HepG2 (cell line): ENCODE measurements around the gene ZFYVE28. TPM values are rescaled to one million over a fixed set of nuclear protein-coding genes. Genes with fewer than 3 reads are reported as not detected.
A peak's percentile ranks its signal among the peaks of the same experiment; 100 is the strongest.

Experiments used
- CEBPG ChIP-seq: IDR thresholded peaks from 2 replicates; pipeline ENCODE4 v1.6.1; 2016
- CENPT ChIP-seq: sonication (generic); formaldehyde crosslinking; IDR thresholded peaks from 2 replicates; pipeline ENCODE4 v1.8.0; 2022; ENCODE audit warnings: low read depth, mild to moderate bottlenecking, moderate library complexity, missing genetic modification reagents
- GATAD1 ChIP-seq: IDR thresholded peaks from 2 replicates; pipeline ENCODE4 v1.6.1; 2016; ENCODE audit warnings: missing genetic modification reagents, missing compliant biosample characterization
- HNRNPUL1 ChIP-seq: fragments of 200-400 bp; formaldehyde crosslinking; IDR thresholded peaks from 2 replicates; pipeline ENCODE4 v1.6.1; 2017; ENCODE audit warnings: low read depth, mild to moderate bottlenecking, low read length, moderate library complexity
- PAX8 ChIP-seq: sonication (generic); formaldehyde crosslinking; IDR thresholded peaks from 2 replicates; pipeline ENCODE4 v1.8.0; 2022; ENCODE audit warnings: mild to moderate bottlenecking, missing genetic modification reagents, borderline replicate concordance
- POGZ ChIP-seq: sonication (generic); formaldehyde crosslinking; IDR thresholded peaks from 2 replicates; pipeline ENCODE4 v1.4.0; 2020; ENCODE audit warnings: mild to moderate bottlenecking, missing genetic modification reagents
- RBAK ChIP-seq: sonication (generic); formaldehyde crosslinking; IDR thresholded peaks from 2 replicates; pipeline ENCODE4 v1.5.1; 2020; ENCODE audit warnings: mild to moderate bottlenecking, missing genetic modification reagents
- SIN3B ChIP-seq: fragments of 150-350 bp; IDR thresholded peaks from 2 replicates; pipeline ENCODE4 v1.6.1; 2014; ENCODE audit warnings: low read length
- SPEN ChIP-seq: sonication (generic); formaldehyde crosslinking; IDR thresholded peaks from 2 replicates; pipeline ENCODE4 v1.5.1; 2020; ENCODE audit warnings: low read depth, mild to moderate bottlenecking, missing genetic modification reagents
- ZFYVE20 ChIP-seq: sonication (generic); formaldehyde crosslinking; IDR thresholded peaks from 2 replicates; pipeline ENCODE4 v1.8.0; 2023; ENCODE audit warnings: low read depth, mild to moderate bottlenecking, moderate library complexity, missing genetic modification reagents, borderline replicate concordance
- ZNF816 ChIP-seq: sonication (generic); formaldehyde crosslinking; IDR thresholded peaks from 2 replicates; pipeline ENCODE4 v1.8.0; 2022; ENCODE audit warnings: missing genetic modification reagents, mild to moderate bottlenecking, borderline replicate concordance
- ZSCAN29 ChIP-seq: sonication (generic); formaldehyde crosslinking; conservative IDR thresholded peaks from 2 replicates; pipeline ENCODE4 v1.4.0; 2020; ENCODE audit warnings: mild to moderate bottlenecking, missing genetic modification reagents
- polyA plus RNA-seq, 8 experiments: library from polyadenylated mRNA; depleted of rRNA in 3 of 8; stranded (reverse) in 7 of 8; unstranded in 1 of 8; fragments of >200 nt; fragmentation: Illumina TruSeq in 4 of 8; extraction: Trizol in 4 of 8; gene quantifications; 2 replicates each; pipeline versions ENCODE4 v1.2.1 to v1.2.3, GENCODE V29; 2011 to 2016; ENCODE audit warnings: low read depth in 4 of 8, missing spikeins in 1 of 8, mixed read lengths in 1 of 8; ENCODE audit not compliant: insufficient read depth in 1 of 8
- total RNA-seq, 5 experiments: library from RNA; depleted of rRNA; stranded (reverse); fragments of >200 nt; fragmentation: Illumina TruSeq; extraction: Trizol; gene quantifications; 2 replicates each; pipeline ENCODE4 v1.2.3, GENCODE V29; 2016; ENCODE audit warnings: low read depth in 1 of 5
- TF ChIP-seq, protein P1 (sequence below): sonication (generic); formaldehyde crosslinking; IDR thresholded peaks from 2 replicates; pipeline ENCODE4 v1.4.0; 2020; ENCODE audit warnings: missing genetic modification reagents
- TF ChIP-seq, protein P2 (sequence below): sonication (generic); formaldehyde crosslinking; IDR thresholded peaks from 2 replicates; pipeline ENCODE4 v1.4.0; 2020; ENCODE audit warnings: missing genetic modification reagents
- TF ChIP-seq, protein P3 (sequence below): sonication (generic); formaldehyde crosslinking; IDR thresholded peaks from 2 replicates; pipeline ENCODE4 v1.4.0; 2020; ENCODE audit warnings: missing genetic modification reagents
- TF ChIP-seq, protein P4 (sequence below): IDR thresholded peaks from 2 replicates; pipeline ENCODE4 v1.6.1; 2016; ENCODE audit warnings: mild to moderate bottlenecking, missing biosample characterization, missing genetic modification reagents

The ZFYVE28 gene
- total and polyA plus RNA-seq, 2 of the 13 experiments (the other 11 are each of a cell fraction or from before 2014, with no cell fraction given): 0.12 to 0.22 TPM

DNA sequence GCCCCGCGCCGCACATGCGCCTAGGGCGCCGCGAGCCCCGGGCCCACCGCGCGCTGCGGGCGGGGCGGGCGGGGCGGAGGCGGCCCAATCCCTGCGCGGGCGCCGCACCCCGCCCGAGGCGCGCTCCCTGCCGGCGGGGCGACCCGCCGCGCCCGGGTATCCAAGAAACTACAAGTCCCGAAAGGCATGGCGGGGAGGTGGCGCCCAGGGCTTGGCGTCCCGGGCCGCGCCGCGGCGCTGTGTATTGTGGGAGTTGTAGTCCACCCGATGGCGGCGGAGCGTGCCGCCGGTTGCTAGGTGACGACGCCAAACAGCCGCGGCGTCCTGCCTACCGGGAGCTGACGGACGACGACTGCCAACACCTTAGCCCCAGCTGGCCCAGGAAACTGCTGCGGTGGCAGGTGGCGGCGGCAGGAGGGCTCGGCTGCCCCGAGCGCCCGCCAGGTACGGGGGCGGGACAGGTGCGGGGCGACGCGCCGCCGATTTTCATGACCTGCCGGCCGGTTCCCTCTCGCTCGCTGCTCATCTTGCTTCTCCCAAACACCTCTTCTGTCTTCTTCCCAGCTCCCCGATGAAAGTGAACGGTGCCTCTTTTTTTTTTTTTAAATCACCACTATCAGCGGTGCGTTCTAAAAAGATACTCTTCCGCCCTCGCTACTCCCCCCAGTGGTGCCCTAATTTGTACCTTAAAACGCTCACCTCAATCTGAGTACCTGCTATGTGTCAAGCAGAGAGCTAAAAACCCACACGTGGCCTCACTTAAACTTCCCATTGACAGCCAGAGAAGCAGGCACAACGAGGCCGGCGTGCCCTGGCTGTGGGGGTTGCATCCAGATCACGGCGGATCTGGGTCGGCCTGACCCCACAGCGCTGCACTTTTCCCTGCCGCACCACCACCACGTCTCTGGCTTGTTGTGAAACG, 466 bp upstream of the ZFYVE28 start, which contains the start of gene CFAP99 (continued):
- TF ChIP-seq ZFYVE20 (CRISPR knock-in tag) (no peak), PAX8 (no peak), RBAK (no peak), ZNF816 (CRISPR knock-in tag) (no peak), SIN3B (0 out of 2 replicates have a peak, but pooled peaks have one; percentile 32), HNRNPUL1 (no peak), SPEN (CRISPR knock-in tag) (peak; percentile 30; the same call in 1 of the 2 replicates), CEBPG (CRISPR knock-in tag) (peak; percentile 6; the same call in 1 of the 2 replicates), POGZ (0 out of 2 replicates have a peak, but pooled peaks have one; percentile 28), ZSCAN29 (CRISPR knock-in tag) (no peak), CENPT (CRISPR knock-in tag) (no peak), GATAD1 (CRISPR knock-in tag) (peak; percentile 54)
- TF ChIP-seq, protein P1, sequence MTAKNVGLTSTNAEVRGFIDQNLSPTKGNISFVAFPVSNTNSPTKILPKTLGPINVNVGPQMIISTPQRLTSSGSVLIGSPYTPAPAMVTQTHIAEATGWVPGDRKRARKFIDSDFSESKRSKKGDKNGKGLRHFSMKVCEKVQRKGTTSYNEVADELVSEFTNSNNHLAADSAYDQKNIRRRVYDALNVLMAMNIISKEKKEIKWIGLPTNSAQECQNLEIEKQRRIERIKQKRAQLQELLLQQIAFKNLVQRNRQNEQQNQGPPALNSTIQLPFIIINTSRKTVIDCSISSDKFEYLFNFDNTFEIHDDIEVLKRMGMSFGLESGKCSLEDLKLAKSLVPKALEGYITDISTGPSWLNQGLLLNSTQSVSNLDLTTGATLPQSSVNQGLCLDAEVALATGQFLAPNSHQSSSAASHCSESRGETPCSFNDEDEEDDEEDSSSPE (CRISPR knock-in tag): peak; percentile 78
- TF ChIP-seq, protein P2, sequence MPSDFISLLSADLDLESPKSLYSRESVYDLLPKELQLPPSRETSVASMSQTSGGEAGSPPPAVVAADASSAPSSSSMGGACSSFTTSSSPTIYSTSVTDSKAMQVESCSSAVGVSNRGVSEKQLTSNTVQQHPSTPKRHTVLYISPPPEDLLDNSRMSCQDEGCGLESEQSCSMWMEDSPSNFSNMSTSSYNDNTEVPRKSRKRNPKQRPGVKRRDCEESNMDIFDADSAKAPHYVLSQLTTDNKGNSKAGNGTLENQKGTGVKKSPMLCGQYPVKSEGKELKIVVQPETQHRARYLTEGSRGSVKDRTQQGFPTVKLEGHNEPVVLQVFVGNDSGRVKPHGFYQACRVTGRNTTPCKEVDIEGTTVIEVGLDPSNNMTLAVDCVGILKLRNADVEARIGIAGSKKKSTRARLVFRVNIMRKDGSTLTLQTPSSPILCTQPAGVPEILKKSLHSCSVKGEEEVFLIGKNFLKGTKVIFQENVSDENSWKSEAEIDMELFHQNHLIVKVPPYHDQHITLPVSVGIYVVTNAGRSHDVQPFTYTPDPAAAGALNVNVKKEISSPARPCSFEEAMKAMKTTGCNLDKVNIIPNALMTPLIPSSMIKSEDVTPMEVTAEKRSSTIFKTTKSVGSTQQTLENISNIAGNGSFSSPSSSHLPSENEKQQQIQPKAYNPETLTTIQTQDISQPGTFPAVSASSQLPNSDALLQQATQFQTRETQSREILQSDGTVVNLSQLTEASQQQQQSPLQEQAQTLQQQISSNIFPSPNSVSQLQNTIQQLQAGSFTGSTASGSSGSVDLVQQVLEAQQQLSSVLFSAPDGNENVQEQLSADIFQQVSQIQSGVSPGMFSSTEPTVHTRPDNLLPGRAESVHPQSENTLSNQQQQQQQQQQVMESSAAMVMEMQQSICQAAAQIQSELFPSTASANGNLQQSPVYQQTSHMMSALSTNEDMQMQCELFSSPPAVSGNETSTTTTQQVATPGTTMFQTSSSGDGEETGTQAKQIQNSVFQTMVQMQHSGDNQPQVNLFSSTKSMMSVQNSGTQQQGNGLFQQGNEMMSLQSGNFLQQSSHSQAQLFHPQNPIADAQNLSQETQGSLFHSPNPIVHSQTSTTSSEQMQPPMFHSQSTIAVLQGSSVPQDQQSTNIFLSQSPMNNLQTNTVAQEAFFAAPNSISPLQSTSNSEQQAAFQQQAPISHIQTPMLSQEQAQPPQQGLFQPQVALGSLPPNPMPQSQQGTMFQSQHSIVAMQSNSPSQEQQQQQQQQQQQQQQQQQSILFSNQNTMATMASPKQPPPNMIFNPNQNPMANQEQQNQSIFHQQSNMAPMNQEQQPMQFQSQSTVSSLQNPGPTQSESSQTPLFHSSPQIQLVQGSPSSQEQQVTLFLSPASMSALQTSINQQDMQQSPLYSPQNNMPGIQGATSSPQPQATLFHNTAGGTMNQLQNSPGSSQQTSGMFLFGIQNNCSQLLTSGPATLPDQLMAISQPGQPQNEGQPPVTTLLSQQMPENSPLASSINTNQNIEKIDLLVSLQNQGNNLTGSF (CRISPR knock-in tag): no peak
- TF ChIP-seq, protein P3, sequence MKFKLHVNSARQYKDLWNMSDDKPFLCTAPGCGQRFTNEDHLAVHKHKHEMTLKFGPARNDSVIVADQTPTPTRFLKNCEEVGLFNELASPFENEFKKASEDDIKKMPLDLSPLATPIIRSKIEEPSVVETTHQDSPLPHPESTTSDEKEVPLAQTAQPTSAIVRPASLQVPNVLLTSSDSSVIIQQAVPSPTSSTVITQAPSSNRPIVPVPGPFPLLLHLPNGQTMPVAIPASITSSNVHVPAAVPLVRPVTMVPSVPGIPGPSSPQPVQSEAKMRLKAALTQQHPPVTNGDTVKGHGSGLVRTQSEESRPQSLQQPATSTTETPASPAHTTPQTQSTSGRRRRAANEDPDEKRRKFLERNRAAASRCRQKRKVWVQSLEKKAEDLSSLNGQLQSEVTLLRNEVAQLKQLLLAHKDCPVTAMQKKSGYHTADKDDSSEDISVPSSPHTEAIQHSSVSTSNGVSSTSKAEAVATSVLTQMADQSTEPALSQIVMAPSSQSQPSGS (CRISPR knock-in tag): 0 out of 2 replicates have a peak, but pooled peaks have one; percentile 41
- TF ChIP-seq, protein P4, sequence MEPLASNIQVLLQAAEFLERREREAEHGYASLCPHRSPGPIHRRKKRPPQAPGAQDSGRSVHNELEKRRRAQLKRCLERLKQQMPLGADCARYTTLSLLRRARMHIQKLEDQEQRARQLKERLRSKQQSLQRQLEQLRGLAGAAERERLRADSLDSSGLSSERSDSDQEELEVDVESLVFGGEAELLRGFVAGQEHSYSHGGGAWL: no peak
